Psoas muscle (tissue), 8 donors: ENCODE measurements around the gene ATXN10. TPM values are rescaled to one million over a fixed set of nuclear protein-coding genes. Genes with fewer than 3 reads are reported as not detected.
"Not testable (repeated sequence)": the region's sequence is repeated elsewhere in the genome, so short reads cannot be mapped to it uniquely, and the experiment has no call there.

Experiments
- ATAC-seq, 4 donors: fragments of 200-7000 bp; cut with Tn5 transposase; one replicate each; pipeline ENCODE4 v1.9.1; 2020; ENCODE audit warnings: moderate library complexity in 3 of 4, mild to moderate bottlenecking in 2 of 4
- DNase-seq, 2 donors: peaks; one replicate each; pipeline ENCODE4 v3.0.0-alpha.2; 2020
- H3K27ac ChIP-seq: fragments of 200-600 bp; one replicate; pipeline ENCODE4 v1.8.0; 2022
- H3K27me3 ChIP-seq, 3 donors: fragments of 200-600 bp in 1 of 3; one replicate each; pipeline versions ENCODE4 v1.6.1 to v1.8.0; 2013 to 2022; ENCODE audit warnings: low read length in 2 of 3, mild to moderate bottlenecking in 2 of 3, moderate library complexity in 1 of 3; ENCODE audit not compliant: insufficient read depth in 3 of 3
- H3K36me3 ChIP-seq, 2 donors: fragments of 200-600 bp in 1 of 2; one replicate each; pipeline versions ENCODE4 v1.6.1 to v1.8.0; 2013 to 2022; ENCODE audit warnings: low read depth in 1 of 2, mild to moderate bottlenecking in 1 of 2, moderate library complexity in 1 of 2; ENCODE audit not compliant: insufficient read depth in 1 of 2
- H3K4me1 ChIP-seq: fragments of 200-600 bp; one replicate; pipeline ENCODE4 v1.8.0; 2022
- H3K4me3 ChIP-seq: fragments of 200-600 bp; one replicate; pipeline ENCODE4 v1.8.0; 2022; ENCODE audit warnings: mild to moderate bottlenecking
- H3K9me3 ChIP-seq: fragments of 200-600 bp; one replicate; pipeline ENCODE4 v1.8.0; 2022
- WGBS, 3 donors: extraction: QIAGEN DNeasy Blood & Tissue Kit; methylation state at CpG; one replicate each; pipeline versions ENCODE4 v1.1.6 to v1.1.7; 2013; 5-methylcytosine and 5-hydroxymethylcytosine counted together
- intact Hi-C, 2 donors: fragments of 100-400 bp; cut with DNase I; formaldehyde crosslinking; loops; one replicate each; pipeline versions ENCODE4 v1.11.0 to v1.14.2; 2022
- polyA plus RNA-seq, 3 donors: library from polyadenylated mRNA; stranded (reverse); fragments of 200-250 nt; gene quantifications; one replicate each; pipeline ENCODE4 v1.2.3, GENCODE V29; 2013
- total RNA-seq, 4 donors: library from RNA; stranded (reverse); fragmentation: NEBNext Ultra II Directional in 2 of 4; extraction: Animal tissue kit (Norgen Biotek cat#: 25700) in 2 of 4; gene quantifications; one replicate each; pipeline versions ENCODE4 v1.2.1 to v1.2.4, GENCODE V29; 2021 to 2023
- TF ChIP-seq, protein P1 (sequence below): fragments of 200-600 bp; IDR thresholded peaks from one replicate; pipeline ENCODE4 v1.8.0; 2022; ENCODE audit warnings: antibody characterized with exemption
- donor health status: healthy with polysubstance abuse.
- donor health status: DM: no; HTN: no; CAD: no; lungs with moderate emphysema.
- donor health status: Bipolar disorder and iron deficiency.
- donor health status: healthy.
- donor health status: DM: yes; HTN: yes; CAD: no.
- donor health status: DM: no; HTN: no; CAD: no.
- donor health status: DM: no; HTN: no; CAD: no.
- donor health status: DM: yes; HTN: yes; CAD: no.

Gene ATXN10
- total and polyA plus RNA-seq, 7 donors = 57.7 to 173 (median 115) TPM

DNA sequence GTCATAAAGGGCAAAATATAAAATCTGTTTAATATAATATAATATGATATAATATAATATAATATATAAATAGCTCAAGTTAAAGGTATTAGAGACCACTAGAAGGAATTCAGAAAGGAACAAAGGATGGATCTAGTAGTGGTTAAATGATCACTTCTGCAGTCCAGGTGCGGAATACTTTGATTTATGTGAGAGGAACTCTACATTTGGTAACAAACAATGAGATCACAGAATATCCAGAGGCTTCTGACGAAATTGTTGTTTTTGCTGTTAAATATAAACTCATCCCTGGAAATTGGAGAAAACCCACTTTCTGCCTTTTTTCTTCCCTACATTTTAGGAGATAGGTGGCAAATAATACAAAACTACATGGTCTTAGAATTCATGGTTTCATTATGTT lies 36.0 kb downstream of the ATXN10 start:
- H3K27me3 ChIP-seq = no peaks in the 10 kb centered on the region
- H3K9me3 ChIP-seq = no peaks in the 10 kb centered on the region
- H3K27ac ChIP-seq = no peak overlapping the region
- ATAC-seq = no peak
- H3K4me1 ChIP-seq = peaks cover 27% of the 10 kb centered on the region
- WGBS, 3 donors = 65 to 78% (median 72%) methylated on average over 2 of the region's 2 CpGs
- intact Hi-C loops = no loop called here
- no peak overlapping the region for H3K4me3 ChIP-seq
- DNase-seq = no peak
- TF ChIP-seq, protein P1, sequence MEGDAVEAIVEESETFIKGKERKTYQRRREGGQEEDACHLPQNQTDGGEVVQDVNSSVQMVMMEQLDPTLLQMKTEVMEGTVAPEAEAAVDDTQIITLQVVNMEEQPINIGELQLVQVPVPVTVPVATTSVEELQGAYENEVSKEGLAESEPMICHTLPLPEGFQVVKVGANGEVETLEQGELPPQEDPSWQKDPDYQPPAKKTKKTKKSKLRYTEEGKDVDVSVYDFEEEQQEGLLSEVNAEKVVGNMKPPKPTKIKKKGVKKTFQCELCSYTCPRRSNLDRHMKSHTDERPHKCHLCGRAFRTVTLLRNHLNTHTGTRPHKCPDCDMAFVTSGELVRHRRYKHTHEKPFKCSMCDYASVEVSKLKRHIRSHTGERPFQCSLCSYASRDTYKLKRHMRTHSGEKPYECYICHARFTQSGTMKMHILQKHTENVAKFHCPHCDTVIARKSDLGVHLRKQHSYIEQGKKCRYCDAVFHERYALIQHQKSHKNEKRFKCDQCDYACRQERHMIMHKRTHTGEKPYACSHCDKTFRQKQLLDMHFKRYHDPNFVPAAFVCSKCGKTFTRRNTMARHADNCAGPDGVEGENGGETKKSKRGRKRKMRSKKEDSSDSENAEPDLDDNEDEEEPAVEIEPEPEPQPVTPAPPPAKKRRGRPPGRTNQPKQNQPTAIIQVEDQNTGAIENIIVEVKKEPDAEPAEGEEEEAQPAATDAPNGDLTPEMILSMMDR = no peak
- peaks cover 4 to 25% of the 10 kb centered on the region in 2 donors for H3K36me3 ChIP-seq

DNA sequence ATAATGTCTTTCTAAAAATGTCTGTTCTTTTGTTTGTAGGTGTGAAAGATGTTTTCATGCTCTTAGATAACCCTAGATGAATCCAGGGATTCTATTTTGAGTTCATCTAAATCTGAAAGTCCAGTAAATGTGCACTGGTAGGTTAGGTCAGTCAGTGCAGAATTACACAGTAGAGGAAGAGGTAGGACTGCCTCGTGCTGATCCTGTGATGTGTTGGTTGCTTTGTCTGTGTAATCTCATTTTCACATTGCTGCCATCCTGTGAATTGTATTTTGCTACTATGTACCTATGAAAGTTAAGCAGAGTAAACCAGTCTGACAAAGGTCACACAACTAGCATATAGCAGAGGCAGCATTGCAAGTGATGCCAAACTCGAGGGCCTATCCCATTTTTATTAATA lies 36.5 kb downstream of the ATXN10 start:
- 58 to 65% (median 63%) methylated on average over 2 of the region's 2 CpGs for WGBS, 3 donors
- Histone ChIP-seq H3K9me3 (no peaks in the 10 kb centered on the region), H3K27ac (no peak overlapping the region), H3K36me3 (peaks cover 4 to 19% of the 10 kb centered on the region in 2 donors), H3K4me1 (peaks cover 27% of the 10 kb centered on the region), H3K4me3 (no peak overlapping the region), H3K27me3 (no peaks in the 10 kb centered on the region)
- DNase-seq (no peak), ATAC-seq (peak in 2 of 4 donors; percentile 39 to 62)
- TF ChIP-seq, protein P1 = no peak
- intact Hi-C loops = no loop called here

DNA sequence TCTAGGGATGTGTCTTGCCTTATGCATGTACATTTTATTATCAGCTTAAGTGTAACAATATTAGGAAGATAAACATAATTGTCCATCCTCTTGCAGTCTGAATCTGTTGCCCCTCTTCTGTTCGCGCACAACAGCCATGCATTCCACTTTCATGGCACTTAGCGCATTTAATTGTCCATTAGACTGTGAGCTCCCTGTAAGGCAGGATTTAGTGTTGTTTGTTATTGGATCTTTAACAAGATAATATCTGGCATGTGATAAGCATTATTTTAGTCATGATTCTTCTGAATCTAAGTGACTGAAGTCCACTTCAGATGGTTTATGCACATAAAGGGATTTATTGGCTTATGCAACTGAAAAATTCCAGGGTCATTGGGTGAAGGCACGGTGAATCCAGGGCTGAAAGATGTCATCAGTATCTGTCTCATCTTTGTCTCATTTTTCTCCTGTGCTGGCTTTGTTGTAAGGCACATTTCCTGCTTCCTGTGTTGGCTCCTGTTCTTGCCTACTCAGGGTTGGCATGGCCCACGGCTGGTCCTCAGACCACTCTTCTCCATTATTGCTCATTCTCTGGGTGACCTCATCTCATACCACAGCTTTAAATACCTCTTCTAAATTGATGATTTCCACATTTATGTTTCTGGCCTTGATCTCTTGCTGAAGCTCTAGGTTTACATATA lies 37.6 kb downstream of the ATXN10 start:
- DNase-seq (peak in 1 of 2 donors; percentile 23), ATAC-seq (peak in 3 of 4 donors; percentile 28 to 50 (median 34))
- TF ChIP-seq, protein P1 = no peak
- H3K4me1 ChIP-seq = peaks cover 27% of the 10 kb centered on the region
- peak overlapping the region; percentile 57 for H3K27ac ChIP-seq
- intact Hi-C loops = no loop called here
- H3K4me3 ChIP-seq = no peak overlapping the region
- 66 to 78% (median 77%) methylated on average over 5 of the region's 5 CpGs for WGBS, 3 donors
- H3K36me3 ChIP-seq = peaks cover 0 to 9% of the 10 kb centered on the region in 2 donors
- no peaks in the 10 kb centered on the region for H3K9me3 ChIP-seq
- H3K27me3 ChIP-seq = no peaks in the 10 kb centered on the region

DNA sequence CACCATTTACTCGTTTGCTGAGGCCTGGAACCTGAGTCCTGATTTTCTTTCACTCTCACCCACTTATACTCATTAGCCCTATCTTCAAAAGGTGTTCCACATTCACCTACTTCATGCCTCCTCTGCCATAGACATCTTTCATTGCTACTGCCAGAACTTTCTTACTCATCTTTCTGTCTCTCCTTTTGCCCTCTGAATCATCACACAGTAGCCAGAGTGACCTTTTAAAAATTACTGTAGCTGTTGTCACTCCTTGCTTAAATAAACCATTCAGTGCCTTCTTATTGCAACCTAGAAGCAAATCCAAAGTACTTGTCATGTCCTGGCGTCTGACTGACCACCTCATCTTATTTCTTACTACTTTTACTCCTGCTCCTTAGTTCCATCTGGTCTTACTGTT lies 38.2 kb downstream of the ATXN10 start:
- DNase-seq (no peak), ATAC-seq (peak; percentile 79 to 93 (median 90))
- Histone ChIP-seq H3K4me1 (peaks cover 27% of the 10 kb centered on the region), H3K9me3 (no peaks in the 10 kb centered on the region), H3K4me3 (no peak overlapping the region), H3K27me3 (no peaks in the 10 kb centered on the region), H3K27ac (peak overlapping the region; percentile 57), H3K36me3 (peaks cover 0 to 3% of the 10 kb centered on the region in 2 donors)
- WGBS, 3 donors = 61 to 85% (median 82%) methylated on average over 2 of the region's 2 CpGs
- intact Hi-C loops = no loop called here
- TF ChIP-seq, protein P1 = no peak

DNA sequence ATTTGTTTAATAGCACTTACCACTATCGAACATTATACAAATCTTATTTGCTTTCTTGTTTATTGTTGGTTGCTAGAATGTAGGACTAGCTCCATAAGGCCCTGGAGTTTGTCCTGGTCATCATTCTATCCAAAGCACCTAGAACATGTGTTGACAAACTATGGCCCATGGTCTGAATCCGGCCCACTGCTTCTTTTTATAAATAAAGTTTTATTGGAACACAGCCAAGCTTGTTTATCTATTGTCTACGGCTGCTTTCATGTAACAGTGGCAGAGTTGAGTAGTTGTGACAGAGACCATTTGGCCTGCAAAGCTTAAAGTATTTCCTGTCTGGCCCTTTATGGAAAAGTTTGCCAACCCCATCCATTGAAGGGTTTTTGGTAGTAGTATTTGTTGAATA lies 38.8 kb downstream of the ATXN10 start:
- peaks cover 0 to 3% of the 10 kb centered on the region in 2 donors for H3K36me3 ChIP-seq
- WGBS, 3 donors = 94 to 96% (median 95%) methylated on average over 3 of the region's 3 CpGs
- DNase-seq (no peak), ATAC-seq (no peak)
- no peaks in the 10 kb centered on the region for H3K27me3 ChIP-seq
- H3K4me3 ChIP-seq = no peak overlapping the region
- intact Hi-C loops = no loop called here
- peaks cover 27% of the 10 kb centered on the region for H3K4me1 ChIP-seq
- H3K9me3 ChIP-seq = no peaks in the 10 kb centered on the region
- TF ChIP-seq, protein P1 = no peak
- H3K27ac ChIP-seq = peak overlapping the region; percentile 57

DNA sequence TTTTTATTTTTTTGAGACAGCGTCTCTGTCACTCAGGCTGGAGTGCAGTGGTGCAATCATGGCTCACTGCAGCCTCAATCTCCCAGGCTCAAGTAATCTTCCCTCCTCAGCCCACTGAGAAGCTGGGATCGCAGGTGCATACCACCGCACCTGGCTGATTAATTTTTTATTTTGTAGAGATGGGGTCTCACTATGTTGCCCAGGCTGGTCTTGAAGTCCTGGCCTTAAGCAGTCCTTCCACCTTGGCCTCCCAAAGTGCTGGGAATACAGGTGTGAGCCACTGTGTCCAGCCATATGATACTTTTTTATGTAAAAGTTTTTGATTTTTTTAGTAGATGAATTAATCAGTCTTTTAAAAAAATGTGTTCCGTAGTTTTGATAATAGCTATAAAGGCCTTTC lies 42.8 kb downstream of the ATXN10 start:
- ATAC-seq, H3K4me3 ChIP-seq, H3K27ac ChIP-seq, H3K27me3 ChIP-seq, DNase-seq, H3K9me3 ChIP-seq, intact Hi-C loops: not testable (repeated sequence)
- 96 to 100% (median 98%) methylated on average over 4 of the region's 4 CpGs for WGBS, 3 donors
- Histone ChIP-seq H3K4me1 (peaks cover 25% of the 10 kb centered on the region), H3K36me3 (peaks cover 0 to 15% of the 10 kb centered on the region in 2 donors)
